WERI-Rb-1 (cell line): ENCODE data around the gene ANK2.

Source experiments
- DNase-seq: peaks from one replicate; pipeline ENCODE4 v3.0.0-alpha.2; 2020
- H3K27ac ChIP-seq: fragments of 250-450 bp; sonication (Bioruptor Pico); 2 replicates; pipeline ENCODE4 v1.5.1; 2020; ENCODE audit warnings: mild to moderate bottlenecking, moderate library complexity
- H3K27me3 ChIP-seq: fragments of 250-450 bp; sonication (Bioruptor Pico); 2 replicates; pipeline ENCODE4 v1.5.1; 2021; ENCODE audit warnings: mild to moderate bottlenecking, low read depth, moderate library complexity; ENCODE audit not compliant: insufficient read depth, severe bottlenecking
- H3K36me3 ChIP-seq: fragments of 250-450 bp; sonication (Bioruptor Pico); 2 replicates; pipeline ENCODE4 v1.5.1; 2020; ENCODE audit warnings: mild to moderate bottlenecking, moderate library complexity
- H3K4me3 ChIP-seq: 2 replicates; pipeline ENCODE4 v1.5.1; 2011; ENCODE audit warnings: low read depth, mild to moderate bottlenecking, control low read depth, low read length
- H3K9me3 ChIP-seq: fragments of 250-450 bp; sonication (Bioruptor Pico); 2 replicates; pipeline ENCODE4 v1.5.1; 2021; ENCODE audit warnings: mild to moderate bottlenecking, moderate library complexity; ENCODE audit not compliant: severe bottlenecking
- CTCF ChIP-seq: IDR thresholded peaks from 2 replicates; pipeline ENCODE4 v1.5.1; 2011; ENCODE audit warnings: low read depth, mild to moderate bottlenecking, control low read depth, inconsistent platforms, low read length

Gene ANK2

DNA sequence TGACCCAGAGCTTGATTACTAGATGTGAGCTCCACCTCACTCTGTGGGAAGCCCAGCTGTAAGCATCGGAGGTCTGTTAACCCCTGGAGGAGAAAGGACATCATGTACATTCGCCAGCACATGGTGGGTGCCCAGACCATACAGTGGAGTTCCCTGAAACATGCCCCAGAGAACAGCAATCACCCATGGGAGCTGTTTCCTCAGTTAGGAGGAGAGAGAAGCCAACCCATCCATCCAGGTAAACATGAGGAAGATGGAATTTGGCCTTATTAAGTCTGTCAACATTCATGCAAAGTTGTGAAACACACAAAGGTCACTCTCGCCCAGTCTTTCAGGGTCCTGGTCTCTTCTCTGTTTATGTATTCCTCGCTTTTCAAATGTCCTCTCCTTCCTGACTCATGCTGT lies 354.7 kb downstream of the ANK2 start:
- Histone ChIP-seq H3K27ac (no peak overlapping the region), H3K9me3 (no peaks in the 10 kb centered on the region)
- no peak for TF ChIP-seq CTCF

DNA sequence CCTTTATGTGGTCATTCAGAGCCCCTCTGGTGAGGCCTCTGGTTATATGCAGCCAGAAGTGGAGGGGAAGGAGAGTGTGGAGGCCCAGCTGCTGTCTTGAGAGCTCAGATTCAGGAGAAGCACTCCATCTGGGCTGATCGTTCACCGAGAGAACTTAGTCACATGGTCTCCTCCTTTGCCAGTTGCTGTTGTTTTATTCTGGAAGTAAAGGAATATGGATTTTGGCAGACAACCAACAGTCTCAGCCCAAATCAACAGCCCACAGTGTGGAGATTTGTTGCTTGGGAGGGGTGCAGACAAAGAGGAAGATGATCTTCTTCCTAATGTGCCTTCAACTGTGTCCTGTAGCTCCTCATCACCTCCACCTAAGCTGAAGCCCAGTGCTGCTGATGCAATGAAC lies 355.4 kb downstream of the ANK2 start:
- no peaks in the 10 kb centered on the region for H3K9me3 ChIP-seq
- no peaks in the 10 kb centered on the region for H3K27me3 ChIP-seq
- no peak overlapping the region for H3K4me3 ChIP-seq
- TF ChIP-seq CTCF, result no peak
- DNase-seq, result no peak
- H3K36me3 ChIP-seq, result no peaks in the 10 kb centered on the region
- peak overlapping the region; percentile 65 for H3K27ac ChIP-seq

More for the DNA sequence above, 354.7 kb downstream of the ANK2 start:
- H3K4me3 ChIP-seq, result no peak overlapping the region
- DNase-seq, result no peak
- H3K27me3 ChIP-seq, result no peaks in the 10 kb centered on the region
- H3K36me3 ChIP-seq, result no peaks in the 10 kb centered on the region

DNA sequence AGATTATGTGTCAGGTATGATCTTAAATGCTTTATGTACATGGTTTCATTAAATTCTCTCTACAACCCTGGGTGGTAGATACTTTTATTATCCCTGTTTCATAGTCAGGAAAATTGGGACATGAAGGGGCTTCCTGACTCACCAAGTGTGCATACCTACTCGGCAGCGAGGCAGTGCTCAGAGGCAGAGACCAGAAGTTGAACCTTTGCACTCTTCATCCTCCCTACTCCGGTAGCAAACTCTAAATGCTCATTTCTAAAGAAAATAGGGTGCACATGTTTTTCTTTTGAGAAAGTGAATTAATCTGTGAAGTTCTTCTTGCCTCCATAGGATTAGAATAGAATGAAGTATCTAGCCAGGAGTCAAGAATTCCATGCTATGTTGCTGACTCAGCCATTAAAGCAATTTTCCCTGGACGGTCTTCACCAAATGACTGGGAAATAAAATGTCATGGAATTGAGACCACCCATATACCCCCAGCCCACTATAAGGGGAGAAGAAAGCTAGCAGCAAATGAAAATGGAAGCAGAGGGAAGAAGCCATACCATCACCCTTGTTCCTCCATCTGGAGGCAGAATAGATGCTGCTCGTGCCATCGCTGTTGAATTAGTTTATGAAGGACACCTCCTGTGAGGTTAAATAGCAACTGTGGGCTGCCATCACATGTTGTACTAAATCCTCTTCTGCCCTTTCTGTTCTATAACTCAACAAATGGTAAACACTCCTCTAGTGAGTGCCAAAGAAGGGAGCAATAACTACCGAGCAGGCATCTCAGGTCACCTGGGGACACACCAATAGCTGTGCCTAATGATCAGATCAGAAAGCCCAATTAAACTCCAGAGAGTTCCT lies 356.6 kb downstream of the ANK2 start:
- no peak for TF ChIP-seq CTCF
- Histone ChIP-seq H3K9me3 (no peaks in the 10 kb centered on the region), H3K27me3 (no peaks in the 10 kb centered on the region), H3K27ac (peak overlapping the region; percentile 46), H3K4me3 (no peak overlapping the region), H3K36me3 (no peaks in the 10 kb centered on the region)
- no peak for DNase-seq

- Histone ChIP-seq H3K4me3 (no peak overlapping the region), H3K36me3 (no peaks in the 10 kb centered on the region), H3K27ac (no peak overlapping the region), H3K9me3 (no peaks in the 10 kb centered on the region), H3K27me3 (no peaks in the 10 kb centered on the region)
- DNase-seq, result no peak
- no peak for TF ChIP-seq CTCF
These were observed 357.2 kb downstream of the ANK2 start for GRCh38 chr4:113406723-113407016.

GRCh38 chr4:113407409-113407808 lies 358.0 kb downstream of the ANK2 start:
- Histone ChIP-seq H3K27ac (no peak overlapping the region), H3K36me3 (no peaks in the 10 kb centered on the region), H3K27me3 (no peaks in the 10 kb centered on the region), H3K4me3 (no peak overlapping the region), H3K9me3 (no peaks in the 10 kb centered on the region)
- peak; percentile 45 for DNase-seq
- no peak for TF ChIP-seq CTCF

DNA sequence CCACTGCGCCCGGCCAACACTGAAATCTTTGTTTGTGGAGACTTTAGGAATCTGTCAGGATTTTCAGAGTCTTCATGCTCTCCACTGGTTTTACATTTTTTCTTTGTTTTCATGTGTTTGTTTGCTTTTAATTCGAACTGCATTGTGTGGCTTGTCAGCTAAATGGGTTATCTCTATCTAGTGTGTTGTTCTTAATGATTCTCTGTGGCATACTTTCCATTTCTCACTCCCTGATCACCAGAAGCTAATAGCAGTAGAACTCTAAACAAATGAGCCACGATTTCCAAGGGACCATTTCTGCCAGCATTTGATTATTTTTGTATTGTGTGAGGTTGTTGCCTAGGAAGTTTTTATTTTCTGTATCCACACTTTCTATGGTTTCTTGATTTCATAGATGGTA lies 359.7 kb downstream of the ANK2 start:
- Histone ChIP-seq H3K36me3 (no peaks in the 10 kb centered on the region), H3K27me3 (no peaks in the 10 kb centered on the region), H3K27ac (no peak overlapping the region), H3K4me3 (no peak overlapping the region), H3K9me3 (no peaks in the 10 kb centered on the region)
- no peak for TF ChIP-seq CTCF
- DNase-seq, result no peak
